Middle frontal gyrus (tissue), 1 donor: ENCODE measurements around the gene MYOF.
"Not testable (repeated sequence)": the region's sequence is repeated elsewhere in the genome, so short reads cannot be mapped to it uniquely, and the experiment has no call there.

Experiments
- DNase-seq: peaks from one replicate; pipeline ENCODE4 v3.0.0-alpha.2; 2015; ENCODE audit warnings: low spot score; ENCODE audit errors: extremely low spot score

Gene MYOF

DNA sequence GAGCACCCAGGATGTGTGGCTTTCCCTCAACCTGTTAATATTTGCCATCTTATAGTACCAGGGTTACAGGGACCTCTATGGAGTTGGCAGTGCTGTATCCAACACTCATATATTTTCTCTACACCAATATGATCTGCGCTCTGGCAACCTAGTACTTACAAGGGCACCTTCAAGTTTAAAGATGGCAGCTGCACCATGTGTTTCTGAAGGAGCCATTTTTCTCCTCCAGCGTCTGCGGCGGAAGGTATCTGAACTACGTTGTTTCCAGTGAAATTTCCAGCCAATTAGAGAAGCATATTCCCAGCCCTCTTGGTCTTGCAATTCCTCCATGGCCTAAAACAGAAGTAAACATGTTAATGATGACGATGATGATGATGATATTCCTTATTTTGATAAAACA lies 125.6 kb downstream of the MYOF start:
- no peak for DNase-seq

DNA sequence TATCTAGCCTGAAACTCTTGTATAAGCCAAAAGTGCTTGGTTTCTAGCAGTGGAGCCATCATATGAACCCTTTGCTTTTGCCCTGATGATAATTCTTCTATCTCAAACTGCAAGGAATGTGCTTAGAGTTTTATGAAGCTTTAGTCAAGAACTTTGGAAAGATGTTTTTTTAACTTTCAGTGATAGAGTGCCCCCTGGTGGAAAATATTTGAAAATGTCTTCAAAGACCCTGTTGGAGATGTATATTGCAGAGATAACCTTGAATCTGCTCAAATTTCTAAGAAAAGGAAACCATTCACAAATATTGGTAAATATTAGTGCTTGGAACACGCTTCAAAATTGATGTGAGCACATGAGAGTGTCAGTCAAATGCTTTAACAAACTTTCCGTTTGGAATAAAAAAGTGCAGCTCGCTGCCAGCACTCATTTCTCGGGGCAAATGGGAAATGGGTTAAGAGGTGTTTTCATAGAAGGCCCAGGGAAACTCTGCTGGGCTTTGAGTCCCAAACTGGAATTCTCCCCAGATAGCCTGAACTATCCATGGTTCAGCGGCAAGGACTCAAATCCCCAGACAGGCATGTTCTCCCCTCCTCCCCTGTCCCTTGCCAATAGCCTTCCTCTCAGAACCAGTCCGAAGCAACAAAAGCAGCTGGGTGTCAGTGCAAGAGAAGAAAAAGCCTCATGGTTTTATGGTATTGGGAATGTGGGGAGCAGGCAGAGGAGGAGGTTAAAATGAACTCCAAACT lies 129.3 kb downstream of the MYOF start:
- peak; percentile 6 for DNase-seq

DNA sequence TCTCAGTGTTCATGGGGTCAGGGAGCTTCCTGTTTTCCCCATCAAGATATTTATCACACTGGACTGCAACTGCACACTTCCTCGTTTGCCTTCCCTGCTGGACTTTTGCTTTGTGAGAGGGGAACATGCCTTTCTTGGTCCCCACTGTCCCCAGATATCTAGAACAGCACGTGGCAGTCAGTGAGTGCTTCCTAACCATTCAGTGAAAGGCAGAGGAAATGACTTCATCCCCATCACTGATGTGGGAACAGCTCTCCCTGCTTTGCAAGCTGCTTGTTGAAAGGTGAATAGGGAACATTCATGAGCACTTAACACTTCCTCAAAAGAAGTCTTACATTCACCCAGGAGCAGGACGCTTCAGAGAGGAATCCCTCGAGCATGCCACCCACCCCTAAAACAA lies 135.4 kb downstream of the MYOF start:
- no peak for DNase-seq

DNA sequence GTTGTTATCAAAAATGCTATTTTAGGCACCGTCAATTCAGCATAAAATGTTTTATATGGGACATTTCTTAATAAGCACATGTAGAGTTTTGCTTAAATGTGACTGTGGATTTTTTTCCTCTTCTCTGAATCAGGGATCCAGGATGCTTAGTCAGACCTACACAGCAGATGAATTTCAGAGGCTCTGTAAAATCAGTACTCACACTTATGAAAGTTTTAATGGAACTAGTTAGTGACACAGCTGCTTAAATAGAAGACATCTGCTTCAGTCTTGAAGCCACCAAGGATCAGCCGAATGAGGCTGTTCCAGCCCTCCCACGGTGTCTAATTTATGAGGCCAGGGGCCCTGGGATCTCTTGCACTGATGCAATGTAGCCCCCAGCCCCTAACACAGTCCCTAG lies 136.0 kb downstream of the MYOF start:
- no peak for DNase-seq

DNA sequence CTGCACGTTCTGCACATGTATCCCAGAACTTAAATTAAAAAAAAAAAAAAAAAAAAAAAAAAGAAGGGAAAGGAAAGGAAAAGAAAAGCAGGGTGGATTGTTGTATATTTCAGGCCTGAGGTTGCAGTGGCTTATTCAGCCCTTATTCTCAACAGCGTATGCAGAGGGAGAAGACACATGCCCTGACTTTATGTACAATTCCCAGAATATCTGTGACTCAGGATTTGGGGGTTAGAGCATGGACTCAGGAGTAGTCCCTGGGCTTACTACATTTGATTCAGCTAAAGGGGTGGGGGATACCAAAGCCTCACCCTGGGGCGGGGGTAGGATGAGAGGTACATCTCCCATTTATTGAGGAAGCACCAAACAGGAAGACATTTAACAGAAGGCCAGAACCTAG lies 137.4 kb downstream of the MYOF start:
- DNase-seq = no peak

DNA sequence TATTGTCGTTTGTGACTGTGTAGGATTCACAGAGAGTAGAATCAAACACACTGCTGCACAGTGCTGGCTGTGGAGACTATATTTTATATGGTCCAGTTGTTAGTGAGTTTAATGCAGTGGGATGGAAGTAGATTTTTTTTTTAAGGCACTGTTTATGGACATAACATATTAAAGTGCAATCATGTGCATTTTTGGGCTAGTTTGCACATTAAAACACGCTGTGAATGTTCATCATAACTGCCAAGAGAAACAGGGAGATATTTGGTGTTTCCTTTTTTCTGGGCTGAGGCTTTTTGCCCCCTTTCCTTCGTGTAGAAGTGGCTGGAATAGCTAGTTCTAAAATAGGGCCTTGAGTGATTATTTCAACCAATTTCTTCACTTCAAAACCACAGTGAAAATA lies 139.2 kb downstream of the MYOF start:
- no peak for DNase-seq

DNA sequence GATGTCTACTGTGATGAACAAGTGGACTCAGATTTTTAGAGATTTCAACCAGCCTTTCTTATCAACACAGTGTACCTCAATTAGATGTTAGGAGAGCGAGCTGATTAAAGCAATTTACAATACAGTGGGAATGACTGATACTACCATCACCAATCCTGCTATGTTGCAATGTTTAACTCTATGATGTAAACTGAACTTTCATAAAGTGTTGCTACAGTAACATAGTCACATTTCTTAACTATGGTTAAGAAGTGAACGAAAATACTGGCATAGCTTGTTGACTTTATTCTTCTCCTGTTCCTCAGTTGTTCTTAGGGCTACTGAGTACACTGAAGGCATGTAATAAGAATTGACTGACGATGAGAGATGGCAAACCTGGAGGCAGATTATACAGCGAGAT lies 139.8 kb downstream of the MYOF start:
- DNase-seq = no peak

DNA sequence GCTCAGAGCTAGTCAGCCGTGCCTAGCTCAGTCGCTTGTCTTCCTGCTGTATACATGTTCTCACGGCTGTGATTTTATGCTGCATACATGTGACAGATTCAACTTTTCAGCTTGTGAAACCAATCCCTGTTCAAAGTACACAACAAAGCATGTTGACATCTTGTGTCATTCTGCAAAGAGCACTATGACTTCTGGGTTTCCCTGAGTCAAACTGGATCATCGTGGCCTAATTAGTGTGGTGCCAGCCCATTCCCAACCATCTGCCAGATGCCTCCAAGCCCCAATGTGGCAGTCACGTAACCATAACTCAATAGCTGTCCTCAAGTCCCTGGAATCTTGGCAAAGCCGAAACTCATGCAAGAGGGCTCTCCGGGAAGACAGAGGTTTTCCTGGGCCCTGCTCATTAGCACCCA lies 144.8 kb downstream of the MYOF start:
- DNase-seq = no peak

DNA sequence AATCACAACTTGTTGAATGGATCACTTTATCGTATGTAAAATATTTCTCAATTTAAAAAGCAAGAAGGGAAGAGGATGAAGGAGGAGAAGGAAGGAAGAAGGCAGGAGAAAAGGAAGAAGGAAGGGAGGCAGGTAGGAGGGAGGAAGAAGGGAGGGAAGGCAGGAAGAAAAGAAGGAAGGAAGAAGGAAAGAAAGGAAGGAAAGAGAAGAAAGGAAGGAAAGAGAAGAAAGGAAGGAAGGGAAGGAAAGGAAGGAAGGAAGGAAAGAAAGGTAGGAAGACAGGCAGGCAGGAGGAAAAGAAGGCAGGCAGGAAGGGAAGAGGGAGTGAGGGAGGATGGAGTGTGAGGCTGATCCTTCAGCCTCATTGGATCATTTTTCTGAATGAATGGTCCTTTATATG lies 145.5 kb downstream of the MYOF start:
- no peak for DNase-seq

DNA sequence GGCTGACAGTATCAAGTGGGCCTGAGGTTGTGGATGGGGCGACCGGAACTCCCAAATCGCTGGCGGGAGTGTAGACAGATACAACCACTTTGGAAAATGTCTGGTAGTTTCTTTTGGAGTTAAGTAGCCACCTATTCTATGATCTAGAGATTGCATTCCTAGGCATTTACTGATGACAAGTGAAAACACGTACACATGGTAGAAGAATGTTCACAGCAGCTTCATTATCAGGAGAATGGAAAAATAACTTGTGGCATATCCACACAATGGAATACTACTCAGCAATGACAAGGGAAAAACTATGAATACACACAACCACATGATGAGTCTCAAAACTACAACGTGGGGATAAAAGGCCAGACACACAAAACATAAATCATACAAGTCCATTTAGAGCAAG lies 146.0 kb downstream of the MYOF start:
- no peak for DNase-seq

DNA sequence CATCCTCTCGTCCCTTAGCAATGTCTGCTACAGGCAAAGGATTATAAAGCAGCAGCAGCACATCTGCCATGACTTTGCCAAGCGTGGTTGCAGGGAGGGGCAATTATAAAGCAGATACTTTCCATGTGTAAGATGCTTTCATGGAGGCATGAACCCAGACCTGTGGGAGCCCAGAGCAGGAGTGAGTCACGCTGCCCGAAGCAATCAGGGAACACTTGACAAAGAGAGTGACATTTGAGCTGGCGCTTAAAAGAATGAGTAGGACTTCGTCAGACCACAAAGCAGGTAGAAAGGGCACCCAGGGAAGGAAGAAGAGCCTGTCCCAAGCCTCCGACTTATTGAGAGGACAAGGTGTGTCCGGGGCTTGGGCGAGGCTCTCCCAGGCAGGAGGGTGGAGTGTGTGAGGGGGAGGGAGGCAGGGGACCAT lies 147.2 kb downstream of the MYOF start:
- no peak for DNase-seq

DNA sequence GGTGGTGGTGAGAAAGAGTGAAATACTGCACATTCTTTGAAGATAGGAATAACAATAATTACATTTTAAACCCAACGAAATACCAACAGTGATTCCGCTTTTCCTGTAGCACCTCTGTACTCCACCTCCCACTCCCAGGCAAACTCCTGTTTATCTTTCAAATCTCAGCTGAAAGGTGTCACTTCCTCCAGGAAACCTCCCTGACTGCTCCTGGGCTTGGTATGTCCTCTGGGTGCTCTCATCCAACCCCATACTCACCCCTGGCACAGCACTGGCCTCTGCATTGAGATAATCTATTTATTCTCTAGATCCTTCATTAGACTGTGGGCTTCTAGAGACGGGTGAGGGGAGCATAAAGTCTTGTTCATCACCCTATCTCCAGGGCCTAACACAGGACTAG lies 148.0 kb downstream of the MYOF start:
- DNase-seq = no peak

DNA sequence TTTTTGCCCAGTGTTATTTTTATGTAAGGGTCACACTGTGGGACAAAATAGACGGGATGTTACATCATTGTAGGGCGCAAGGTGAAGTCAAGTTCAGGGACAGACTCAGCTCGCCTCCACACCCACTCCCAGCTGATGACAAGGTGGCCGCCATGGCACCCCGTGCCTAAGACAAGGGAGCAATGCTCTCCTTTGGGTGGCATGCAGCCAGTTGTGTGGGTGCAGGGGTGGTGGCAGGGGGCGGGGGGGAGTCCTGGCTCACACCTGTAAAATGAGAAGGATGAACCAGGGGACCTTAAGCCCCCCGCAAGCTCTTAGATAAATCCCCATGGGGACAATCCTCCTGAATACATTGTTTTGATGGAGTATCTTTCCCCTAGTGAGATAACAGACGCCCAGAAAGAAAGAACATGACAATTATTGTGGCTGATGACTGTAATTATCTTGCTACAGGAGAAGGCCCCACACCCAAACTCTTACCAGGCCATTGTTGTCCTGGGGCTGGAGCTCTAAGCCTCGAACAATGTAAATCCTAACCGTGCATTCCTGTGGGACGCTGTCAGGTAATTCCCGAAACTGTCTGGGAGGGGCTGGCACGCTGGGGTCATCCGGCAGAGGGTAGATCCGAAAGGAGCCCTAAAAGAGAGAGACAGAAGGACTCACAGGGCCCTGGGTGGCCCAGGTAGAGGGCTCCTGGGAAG lies 148.7 kb downstream of the MYOF start:
- DNase-seq = no peak

DNA sequence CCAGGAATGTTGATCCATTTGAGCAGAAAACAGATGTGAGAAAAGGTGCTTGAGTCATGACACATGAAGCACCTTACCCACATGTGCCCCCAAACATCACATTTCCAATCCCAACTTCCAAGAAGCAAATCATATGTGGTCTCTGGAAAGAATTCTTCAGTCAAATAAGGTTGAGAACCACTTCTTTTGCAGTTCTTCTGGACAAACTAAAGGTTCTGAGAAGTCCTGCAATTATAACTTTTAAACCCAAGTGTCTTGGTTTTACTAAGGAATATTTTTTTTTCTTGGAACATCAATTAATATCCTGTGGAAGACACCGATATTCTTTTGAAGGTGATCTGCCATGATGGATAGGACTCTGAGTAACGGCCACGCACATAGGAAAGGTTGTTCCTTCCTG lies 151.3 kb downstream of the MYOF start:
- no peak for DNase-seq

DNA sequence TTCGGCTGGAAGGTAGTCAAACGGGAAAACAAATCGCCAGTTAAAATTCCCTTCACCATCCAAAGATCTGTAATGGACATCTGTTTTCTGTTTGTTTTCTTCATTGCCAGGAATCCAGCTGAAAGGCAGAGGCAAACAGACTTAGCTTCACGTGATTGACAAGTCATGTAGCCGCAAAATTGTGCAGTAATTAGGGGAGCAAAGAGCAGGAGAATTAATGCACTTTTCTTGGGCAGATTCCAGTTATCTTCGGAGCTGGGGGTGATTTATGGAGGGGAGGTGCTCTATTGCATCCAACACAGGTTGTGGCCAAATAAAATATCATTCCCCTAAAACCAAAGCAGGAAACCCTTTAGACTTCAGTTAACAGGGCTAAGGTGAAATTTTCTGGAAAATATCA lies 162.2 kb downstream of the MYOF start:
- no peak for DNase-seq

DNA sequence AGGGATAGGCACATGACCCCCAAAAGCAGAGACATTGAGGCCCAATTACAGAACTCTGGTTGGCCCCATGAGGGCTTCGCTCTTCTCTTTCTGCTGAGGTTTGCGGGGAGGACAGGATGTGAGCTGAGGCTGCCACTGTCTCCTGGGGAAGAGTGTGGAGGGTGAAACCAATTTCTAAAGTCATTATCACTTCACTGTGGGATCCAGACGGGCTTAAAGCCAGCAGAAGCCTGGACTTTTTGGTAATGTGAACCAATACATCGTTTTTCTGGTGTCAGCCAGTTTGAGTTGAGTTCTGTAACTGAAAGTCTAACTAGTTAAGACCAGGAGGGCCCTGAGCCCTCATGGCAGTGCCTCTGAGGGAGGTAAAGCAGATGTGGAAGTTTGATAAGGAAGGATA lies 163.0 kb downstream of the MYOF start:
- no peak for DNase-seq

DNA sequence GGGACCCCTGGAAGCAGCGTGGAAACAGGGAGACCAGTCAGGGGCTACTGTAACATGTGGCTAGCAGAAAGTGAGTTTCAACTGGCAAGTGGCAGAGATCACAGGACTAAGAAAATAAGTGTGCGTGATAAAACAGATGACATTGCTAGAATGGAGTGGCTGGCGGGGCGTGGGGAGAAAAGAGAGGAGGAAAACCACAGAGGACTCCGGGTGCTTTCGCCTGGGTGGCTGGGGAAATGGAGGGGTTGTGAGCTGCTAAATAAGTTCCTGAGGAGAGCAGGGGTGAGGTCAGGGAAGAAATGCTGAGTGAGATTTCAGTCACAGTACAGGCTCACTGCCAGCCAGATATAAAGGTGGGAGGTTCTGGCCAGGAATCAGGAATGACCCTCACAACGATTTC lies 166.9 kb downstream of the MYOF start:
- no peak for DNase-seq

DNA sequence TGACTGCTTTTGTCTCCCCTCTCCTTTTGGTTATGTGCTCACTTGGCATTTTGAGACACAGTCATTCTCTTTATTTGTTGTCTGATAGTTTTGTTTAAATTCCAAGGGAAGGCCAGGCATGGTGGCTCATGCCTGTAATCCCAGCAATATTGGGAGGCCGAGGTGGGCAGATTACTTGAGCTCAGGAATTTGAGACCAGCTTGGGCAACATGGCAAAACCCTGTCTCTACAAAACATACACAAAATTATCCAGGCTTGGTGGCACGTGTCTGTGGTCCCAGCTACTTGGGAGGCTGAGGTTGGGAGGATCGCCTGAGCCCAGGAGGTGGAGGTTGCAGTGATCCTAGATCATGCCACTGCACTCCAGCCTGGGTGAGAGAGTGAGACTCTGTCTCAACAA lies 167.5 kb downstream of the MYOF start:
- DNase-seq = not testable (repeated sequence)

DNA sequence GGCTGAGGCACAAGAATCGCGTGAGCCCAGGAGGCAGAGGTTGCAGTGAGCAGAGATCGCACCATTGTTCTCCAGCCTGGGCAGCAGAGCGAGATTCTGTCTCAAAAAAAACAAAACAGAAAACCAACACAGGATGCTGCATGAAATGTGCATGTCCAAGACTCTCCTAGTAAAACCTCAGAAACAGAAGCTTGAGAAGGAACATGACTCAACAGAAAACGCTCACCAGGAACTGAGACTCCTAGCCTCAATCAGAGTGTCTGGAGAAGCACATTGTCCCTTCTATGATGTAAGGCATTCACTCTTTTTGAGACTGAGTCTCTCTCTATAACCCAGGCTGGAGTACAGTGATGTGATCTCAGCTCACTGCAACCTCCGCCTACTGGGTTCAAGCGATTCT lies 168.3 kb downstream of the MYOF start:
- DNase-seq = no peak

DNA sequence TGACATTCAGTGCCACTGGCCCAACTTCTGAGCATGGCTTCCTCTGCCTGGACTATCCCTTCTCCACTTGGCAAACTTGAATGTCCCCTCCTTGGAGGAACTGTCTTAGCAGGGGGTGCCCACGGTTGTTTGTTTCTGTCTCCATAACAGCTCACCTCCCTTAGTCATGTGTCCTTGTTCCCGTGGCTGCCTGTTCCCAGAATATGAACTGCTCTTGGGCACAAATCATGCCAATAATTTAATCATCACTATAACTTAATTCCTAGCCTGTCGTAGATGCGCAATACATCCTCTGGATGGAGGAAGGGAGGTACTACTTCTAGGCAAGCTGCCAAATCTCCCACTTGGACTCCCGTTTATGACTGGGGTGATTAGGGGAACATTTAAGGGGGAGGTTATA lies 173.1 kb downstream of the MYOF start:
- no peak for DNase-seq

DNA sequence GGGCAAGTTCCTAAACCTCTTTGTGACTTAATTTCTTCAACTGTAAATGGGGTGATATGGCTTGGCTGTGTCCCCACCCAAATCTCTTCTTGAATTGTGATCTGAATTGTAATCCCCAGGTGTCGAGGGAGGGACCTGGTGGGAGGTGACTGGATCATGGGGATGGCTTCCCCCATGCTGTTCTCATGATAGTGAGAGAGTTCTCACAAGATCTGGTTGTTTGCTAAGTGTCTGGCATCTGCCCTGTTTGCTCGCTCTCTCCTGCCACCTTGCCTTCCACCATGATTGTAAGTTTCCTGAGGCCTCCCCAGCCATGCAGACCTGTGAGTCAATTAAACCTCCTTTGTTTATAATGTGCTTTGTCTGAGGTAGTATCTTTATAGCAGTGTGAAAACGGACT lies 177.0 kb downstream of the MYOF start:
- DNase-seq = no peak

DNA sequence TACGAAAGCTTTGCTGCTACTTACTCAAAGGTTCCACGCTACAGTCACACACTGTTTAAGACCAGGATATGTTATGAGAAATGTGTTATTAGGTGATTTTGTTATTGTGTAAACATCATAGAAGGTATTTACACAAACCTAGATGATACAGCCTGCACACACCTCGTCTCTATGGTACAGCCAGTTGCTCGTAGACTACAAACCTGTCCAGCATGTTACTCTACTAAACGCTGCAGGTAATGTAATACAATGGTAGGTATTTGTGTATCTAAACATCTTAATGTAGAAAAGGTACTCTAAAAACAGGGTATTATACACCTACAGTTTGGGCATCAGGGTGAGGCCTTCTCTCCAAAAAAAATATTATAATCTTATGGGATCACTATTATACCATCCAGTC lies 181.2 kb downstream of the MYOF start:
- no peak for DNase-seq

DNA sequence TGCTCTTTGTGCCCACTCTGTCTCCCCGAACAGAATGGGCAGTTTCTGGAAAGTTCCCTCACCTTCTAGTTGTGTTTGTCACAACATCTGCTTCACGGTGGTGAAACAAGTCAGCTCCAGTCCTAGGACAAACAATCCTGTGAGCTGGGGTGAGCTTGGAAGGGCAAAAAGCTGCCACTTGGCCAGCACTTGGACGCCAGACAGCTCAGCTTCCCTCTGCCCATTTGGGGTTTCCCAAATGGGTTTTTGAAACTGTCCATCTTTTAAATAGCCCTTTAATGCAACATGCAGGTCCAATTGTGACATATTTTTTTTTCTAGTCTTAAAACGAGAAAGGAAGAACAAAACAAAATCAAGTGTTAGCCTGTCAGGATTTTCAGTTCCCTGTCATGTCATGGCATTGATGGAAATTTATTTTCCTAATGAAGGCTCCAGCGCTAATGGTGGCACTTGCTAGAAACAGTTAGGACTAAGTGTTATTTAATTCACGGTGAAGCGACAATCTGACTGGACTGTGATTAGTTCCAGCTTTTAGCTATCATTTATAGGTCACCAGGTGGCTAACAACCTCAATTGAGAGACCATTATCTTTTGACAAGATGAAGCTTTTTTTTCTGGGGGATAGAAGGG lies 181.7 kb downstream of the MYOF start:
- DNase-seq = no peak
